EH (cell line): ENCODE measurements around the gene BPIFB4.
"Not testable (repeated sequence)": the region's sequence is repeated elsewhere in the genome, so short reads cannot be mapped to it uniquely, and the experiment has no call there.

ENCODE experiments used
- DNase-seq: peaks from one replicate; pipeline ENCODE4 v3.0.0-alpha.2; 2015; ENCODE audit warnings: low read depth

The BPIFB4 gene

GRCh38 chr20:33079259-33079658 lies at the start of gene BPIFB4:
Gene BPIFB4 (plus strand): TSS chr20:33079643. CDS start chr20:33081527, 1,884 bp downstream.
- DNase-seq, result no peak

- DNase-seq, result no peak
These were observed 49.4 kb upstream of the BPIFB4 start for GRCh38 chr20:33030076-33030475.

- no peak for DNase-seq
These were observed 48.9 kb upstream of the BPIFB4 start for GRCh38 chr20:33030569-33030968.

GRCh38 chr20:33031531-33031930 lies 47.9 kb upstream of the BPIFB4 start, which contains the start of gene BPIFB6:
Gene BPIFB6 (plus strand): TSS chr20:33031648. CDS start chr20:33031648, 0 bp downstream.
- DNase-seq, result no peak

GRCh38 chr20:33032555-33032954 lies 46.9 kb upstream of the BPIFB4 start:
- no peak for DNase-seq

GRCh38 chr20:33033381-33033780 lies 46.1 kb upstream of the BPIFB4 start:
- no peak for DNase-seq

- DNase-seq, result no peak
These were observed 45.3 kb upstream of the BPIFB4 start for GRCh38 chr20:33034115-33034514.

- DNase-seq, result no peak
These were observed 44.4 kb upstream of the BPIFB4 start for GRCh38 chr20:33034901-33035492.

GRCh38 chr20:33037456-33037855 lies 42.0 kb upstream of the BPIFB4 start:
- no peak for DNase-seq

- DNase-seq, result no peak
These were observed 41.2 kb upstream of the BPIFB4 start for GRCh38 chr20:33038243-33038642.

GRCh38 chr20:33042430-33042829 lies 37.0 kb upstream of the BPIFB4 start:
- no peak for DNase-seq

GRCh38 chr20:33042983-33043730 lies 36.3 kb upstream of the BPIFB4 start:
- DNase-seq, result no peak

GRCh38 chr20:33043731-33044181 lies 35.7 kb upstream of the BPIFB4 start:
- DNase-seq, result no peak

- DNase-seq, result not testable (repeated sequence)
These were observed 34.2 kb upstream of the BPIFB4 start for GRCh38 chr20:33045129-33045721.

- DNase-seq, result peak; percentile 2
These were observed 33.0 kb upstream of the BPIFB4 start for GRCh38 chr20:33046412-33046811.

- no peak for DNase-seq
These were observed 28.1 kb upstream of the BPIFB4 start for GRCh38 chr20:33051333-33051732.

GRCh38 chr20:33053291-33054106 lies 25.9 kb upstream of the BPIFB4 start, which contains the start of gene BPIFB3:
Gene BPIFB3 (plus strand): TSS chr20:33053903. CDS start chr20:33055436, 1,533 bp downstream.
- DNase-seq, result no peak

- no peak for DNase-seq
These were observed 25.1 kb upstream of the BPIFB4 start for GRCh38 chr20:33054381-33054780.

- no peak for DNase-seq
These were observed 24.7 kb upstream of the BPIFB4 start for GRCh38 chr20:33054791-33055190.

- DNase-seq, result no peak
These were observed 20.3 kb upstream of the BPIFB4 start for GRCh38 chr20:33059136-33059535.

- no peak for DNase-seq
These were observed 19.6 kb upstream of the BPIFB4 start for GRCh38 chr20:33059741-33060390.

- DNase-seq, result no peak
These were observed 17.8 kb upstream of the BPIFB4 start for GRCh38 chr20:33061658-33062028.
